Astrocyte (in vitro differentiated cells and primary cell): ENCODE data around the gene WIPF2. TPM values are rescaled to one million over a fixed set of nuclear protein-coding genes. Genes with fewer than 3 reads are reported as not detected.

Experiments used
- DNase-seq: peaks from one replicate; pipeline ENCODE4 v3.0.0-alpha.2; 2010; ENCODE audit warnings: low read depth
- FAIRE-seq: peaks from 2 replicates; lab custom pipeline; 2011; peaks lifted over from hg19 to GRCh38; lab: Jason Lieb, UNC
- H2AFZ ChIP-seq: 2 replicates; pipeline ENCODE4 v1.6.0; 2012; ENCODE audit warnings: low read depth, low read length, inconsistent platforms
- H3K27ac ChIP-seq: 2 replicates; pipeline ENCODE4 v1.5.1; 2011; ENCODE audit warnings: low read depth, low read length, inconsistent platforms
- H3K27me3 ChIP-seq: 2 replicates; pipeline ENCODE4 v1.6.0; 2011; ENCODE audit warnings: low read length, inconsistent platforms; ENCODE audit not compliant: insufficient read depth
- H3K36me3 ChIP-seq: 2 replicates; pipeline ENCODE4 v1.5.1; 2011; ENCODE audit warnings: low read length, inconsistent platforms; ENCODE audit not compliant: insufficient read depth
- H3K4me1 ChIP-seq: 2 replicates; pipeline ENCODE4 v1.5.1; 2011; ENCODE audit warnings: low read length, inconsistent platforms; ENCODE audit not compliant: insufficient read depth
- H3K4me2 ChIP-seq: 2 replicates; pipeline ENCODE4 v1.6.0; 2012; ENCODE audit warnings: low read length, inconsistent platforms
- H3K4me3 ChIP-seq: 2 replicates; pipeline ENCODE4 v1.5.1; 2011; ENCODE audit warnings: low read depth, mild to moderate bottlenecking, low read length, inconsistent platforms; ENCODE audit not compliant: insufficient read depth
- H3K79me2 ChIP-seq: 2 replicates; pipeline ENCODE4 v1.6.0; 2012; ENCODE audit warnings: mild to moderate bottlenecking, low read length, inconsistent platforms; ENCODE audit not compliant: insufficient read depth
- H3K9ac ChIP-seq: 2 replicates; pipeline ENCODE4 v1.6.0; 2012; ENCODE audit warnings: mild to moderate bottlenecking, low read length, inconsistent platforms
- H3K9me3 ChIP-seq: 2 replicates; pipeline ENCODE4 v1.5.1; 2012; ENCODE audit warnings: low read depth, mild to moderate bottlenecking, low read length, inconsistent platforms; ENCODE audit not compliant: insufficient read depth
- H4K20me1 ChIP-seq: 2 replicates; pipeline ENCODE4 v1.6.0; 2012; ENCODE audit warnings: low read length, inconsistent platforms; ENCODE audit not compliant: insufficient read depth
- H3K27ac Mint-ChIP-seq: one replicate; pipeline ENCODE4 v1.8.0; 2021; ENCODE audit warnings: mild to moderate bottlenecking, mixed read lengths; ENCODE audit not compliant: unreplicated experiment
- H3K27me3 Mint-ChIP-seq: one replicate; pipeline ENCODE4 v1.8.0; 2021; ENCODE audit warnings: low read depth, mixed read lengths; ENCODE audit not compliant: unreplicated experiment
- H3K36me3 Mint-ChIP-seq: one replicate; pipeline ENCODE4 v1.8.0; 2021; ENCODE audit warnings: low read depth, mixed read lengths; ENCODE audit not compliant: unreplicated experiment
- H3K4me1 Mint-ChIP-seq: one replicate; pipeline ENCODE4 v1.8.0; 2021; ENCODE audit warnings: low read depth, mixed read lengths; ENCODE audit not compliant: unreplicated experiment
- H3K4me3 Mint-ChIP-seq: one replicate; pipeline ENCODE4 v1.8.0; 2021; ENCODE audit warnings: mild to moderate bottlenecking, moderate library complexity, mixed read lengths; ENCODE audit not compliant: unreplicated experiment
- H3K9me3 Mint-ChIP-seq: one replicate; pipeline ENCODE4 v1.8.0; 2021; ENCODE audit warnings: mild to moderate bottlenecking, mixed read lengths; ENCODE audit not compliant: unreplicated experiment
- CTCF ChIP-seq: IDR thresholded peaks from 2 replicates; pipeline ENCODE4 v1.5.1; 2011; ENCODE audit warnings: low read depth, mild to moderate bottlenecking, inconsistent platforms, low read length, moderate library complexity; ENCODE audit not compliant: insufficient read depth
- EZH2 ChIP-seq: IDR thresholded peaks from 2 replicates; pipeline ENCODE4 v1.6.1; 2012; ENCODE audit warnings: mild to moderate bottlenecking, low read length, inconsistent platforms; ENCODE audit not compliant: insufficient read depth
- total RNA-seq: library from RNA; stranded (reverse); gene quantifications from 2 replicates; pipeline ENCODE4 v1.2.1, GENCODE V29; 2021

Gene WIPF2
- total RNA-seq, 1 donor from 2014 or later = 30.7 TPM

DNA sequence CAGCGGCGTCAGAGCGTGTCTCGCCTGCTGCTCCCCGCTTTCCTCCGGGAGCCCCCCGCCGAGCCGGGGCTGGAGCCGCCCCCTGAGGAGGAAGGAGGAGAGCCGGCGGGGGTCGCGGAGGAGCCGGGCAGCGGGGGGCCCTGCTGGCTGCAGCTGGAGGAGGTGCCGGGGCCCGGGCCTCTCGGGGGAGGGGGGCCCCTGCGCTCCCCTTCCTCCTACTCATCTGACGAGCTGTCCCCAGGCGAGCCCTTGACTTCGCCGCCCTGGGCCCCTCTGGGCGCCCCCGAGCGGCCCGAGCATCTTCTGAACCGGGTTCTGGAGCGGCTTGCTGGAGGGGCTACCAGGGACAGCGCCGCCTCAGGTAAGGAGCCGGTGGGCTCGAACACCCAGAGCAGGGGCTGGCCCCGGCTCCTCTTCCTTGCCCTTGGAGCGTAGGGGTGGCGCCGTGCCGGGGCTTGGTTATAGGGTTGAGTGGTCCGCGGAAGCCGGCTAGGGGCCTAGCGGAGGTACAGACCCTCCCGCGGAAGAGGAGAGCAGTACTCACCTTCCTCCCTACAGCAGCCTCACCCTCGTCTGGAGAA lies 41.0 kb upstream of the WIPF2 start:
- Mint-ChIP-seq H3K4me1 (peaks cover 16% of the 10 kb centered on the region), H3K9me3 (no peaks in the 10 kb centered on the region), H3K4me3 (peak overlapping the region; percentile 57), H3K27me3 (no peaks in the 10 kb centered on the region), H3K27ac (no peak overlapping the region), H3K36me3 (peaks cover 6% of the 10 kb centered on the region)
- Histone ChIP-seq H3K9ac (no peak overlapping the region), H3K4me2 (peak overlapping the region; percentile 87), H3K79me2 (peaks cover 3% of the 10 kb centered on the region), H3K4me3 (no peak overlapping the region), H3K27ac (no peak overlapping the region), H4K20me1 (peaks cover 21% of the 10 kb centered on the region), H3K9me3 (no peaks in the 10 kb centered on the region), H2AFZ (no peak overlapping the region), H3K27me3 (no peaks in the 10 kb centered on the region), H3K36me3 (peaks cover 1% of the 10 kb centered on the region), H3K4me1 (peaks cover 19% of the 10 kb centered on the region)
- no peak for DNase-seq
- no peak for FAIRE-seq
- no peak for TF ChIP-seq EZH2
- TF ChIP-seq CTCF = no peak

GRCh38 chr17:40178660-40179059 lies 40.4 kb upstream of the WIPF2 start:
- H3K9ac ChIP-seq = no peak overlapping the region
- H3K9me3 ChIP-seq = no peaks in the 10 kb centered on the region
- H3K4me3 ChIP-seq = no peak overlapping the region
- Mint-ChIP-seq H3K27ac (no peak overlapping the region), H3K4me1 (peaks cover 16% of the 10 kb centered on the region), H3K4me3 (peak overlapping the region; percentile 57), H3K27me3 (no peaks in the 10 kb centered on the region), H3K9me3 (no peaks in the 10 kb centered on the region), H3K36me3 (peaks cover 6% of the 10 kb centered on the region)
- H3K79me2 ChIP-seq = peaks cover 3% of the 10 kb centered on the region
- H3K27ac ChIP-seq = no peak overlapping the region
- H2AFZ ChIP-seq = no peak overlapping the region
- H3K27me3 ChIP-seq = no peaks in the 10 kb centered on the region
- H3K4me1 ChIP-seq = peaks cover 19% of the 10 kb centered on the region
- no peak for DNase-seq
- no peak for FAIRE-seq
- H3K4me2 ChIP-seq = no peak overlapping the region
- peaks cover 18% of the 10 kb centered on the region for H4K20me1 ChIP-seq
- H3K36me3 ChIP-seq = no peaks in the 10 kb centered on the region
- no peak for TF ChIP-seq EZH2
- no peak for TF ChIP-seq CTCF

DNA sequence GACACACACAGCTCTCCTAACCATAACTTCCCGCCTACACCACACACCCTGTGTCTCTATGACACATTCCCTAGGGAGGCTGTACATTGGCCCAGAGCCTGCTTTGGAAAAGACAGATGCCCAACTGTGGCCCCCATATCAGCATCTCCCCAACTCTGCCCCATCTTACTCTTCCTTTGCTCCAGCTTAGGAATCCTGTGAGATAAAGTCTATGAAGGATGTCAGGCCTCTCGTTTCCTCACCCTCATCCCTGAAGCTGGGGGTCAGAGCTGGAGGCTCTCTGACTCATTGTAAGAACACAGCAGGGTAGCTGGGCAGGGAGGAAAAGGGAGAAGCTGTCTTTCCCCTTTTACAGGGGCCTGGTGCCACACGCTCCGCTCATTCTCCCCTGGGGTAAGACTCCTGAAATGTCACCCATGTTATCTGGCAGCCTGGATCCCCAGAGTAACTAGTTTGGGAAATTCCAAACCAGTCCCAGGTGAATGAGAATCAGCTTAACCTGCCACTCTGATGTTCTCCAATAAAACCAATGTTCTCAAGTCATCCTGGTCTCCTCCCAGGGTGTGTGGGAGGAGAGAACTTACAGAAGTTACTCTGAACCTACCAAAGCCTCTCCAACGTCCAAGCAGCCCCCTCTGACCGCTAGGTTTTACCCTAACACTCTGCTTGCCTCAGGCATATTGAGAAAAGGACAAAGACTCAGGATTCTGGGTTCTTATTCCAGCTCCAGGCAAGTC lies 39.0 kb upstream of the WIPF2 start:
- Mint-ChIP-seq H3K4me1 (peaks cover 16% of the 10 kb centered on the region), H3K27ac (peak overlapping the region; percentile 87), H3K4me3 (peak overlapping the region; percentile 50), H3K27me3 (no peaks in the 10 kb centered on the region), H3K9me3 (no peaks in the 10 kb centered on the region), H3K36me3 (peaks cover 6% of the 10 kb centered on the region)
- Histone ChIP-seq H4K20me1 (peaks cover 18% of the 10 kb centered on the region), H3K27ac (peak overlapping the region; percentile 8), H3K9ac (peak overlapping the region; percentile 11), H3K36me3 (no peaks in the 10 kb centered on the region), H3K4me3 (no peak overlapping the region), H3K9me3 (no peaks in the 10 kb centered on the region), H3K4me1 (peaks cover 19% of the 10 kb centered on the region), H3K4me2 (peak overlapping the region; percentile 61), H3K79me2 (peaks cover 3% of the 10 kb centered on the region), H3K27me3 (no peaks in the 10 kb centered on the region), H2AFZ (no peak overlapping the region)
- FAIRE-seq (no peak), DNase-seq (peak; percentile 41)
- TF ChIP-seq EZH2 = no peak
- no peak for TF ChIP-seq CTCF
